ENCODE data around the gene MAIP1. TPM values are rescaled to one million over a fixed set of nuclear protein-coding genes. Genes with fewer than 3 reads are reported as not detected.

MAIP1 gene
- total RNA-seq, 4 donors from 2014 or later: 18.9 to 28.6 (median 25.9) TPM

- no peaks in the 10 kb centered on the region for H3K9me3 ChIP-seq
- H3K27ac ChIP-seq: no peak overlapping the region
These were observed 57.0 kb downstream of the MAIP1 start for GRCh38 chr2:200012401-200012800.

More at GRCh38 chr2:200012401-200012800, 57.0 kb downstream of the MAIP1 start:
- Histone ChIP-seq H3K4me1 (no peaks in the 10 kb centered on the region), H3K4me3 (replicated peaks in 1 of 3) (no peak overlapping the region), H3K36me3 (no peaks in the 10 kb centered on the region), H3K27me3 (no peaks in the 10 kb centered on the region)
- 92 to 97% methylated on average over 1 of the region's 1 CpG for WGBS, 2 donors
- no peak for DNase-seq
- TF ChIP-seq POLR2A (IDR thresholded peaks at IDR 0.05) (no peak), CTCF (IDR thresholded peaks at IDR 0.05) (no peak)
- intact Hi-C loops (cut with DNase I): no loop called here

Other genes with a start within 250 kb of the MAIP1 start
- gene FTCDNL1, start 104.4 kb upstream of the MAIP1 start, total RNA-seq: 10 to 100 TPM in 2 of 4 donors, 1 to 10 TPM in 2; 6.2 to 20.9 (median 13.4) TPM
- 10 to 100 TPM; 11.3 to 12.8 (median 12.3) TPM for gene C2orf69, start 44.3 kb upstream of the MAIP1 start, total RNA-seq
- gene TYW5, start 91 bp upstream of the MAIP1 start, total RNA-seq: 10 to 100 TPM in 2 of 4 donors, 1 to 10 TPM in 2; 9.0 to 18.9 (median 11.1) TPM

Measured in thyroid gland (tissue), 4 donors.